CD4-positive, alpha-beta T cell treated with Interleukin-1 beta for 1 hour (primary cell): Measurements from ENCODE around the gene CDH4.

ENCODE experiments used
- DNase-seq, 2 donors: peaks; one replicate each; pipeline ENCODE4 v3.0.0-alpha.2; 2020 to 2022

CDH4 gene

DNA sequence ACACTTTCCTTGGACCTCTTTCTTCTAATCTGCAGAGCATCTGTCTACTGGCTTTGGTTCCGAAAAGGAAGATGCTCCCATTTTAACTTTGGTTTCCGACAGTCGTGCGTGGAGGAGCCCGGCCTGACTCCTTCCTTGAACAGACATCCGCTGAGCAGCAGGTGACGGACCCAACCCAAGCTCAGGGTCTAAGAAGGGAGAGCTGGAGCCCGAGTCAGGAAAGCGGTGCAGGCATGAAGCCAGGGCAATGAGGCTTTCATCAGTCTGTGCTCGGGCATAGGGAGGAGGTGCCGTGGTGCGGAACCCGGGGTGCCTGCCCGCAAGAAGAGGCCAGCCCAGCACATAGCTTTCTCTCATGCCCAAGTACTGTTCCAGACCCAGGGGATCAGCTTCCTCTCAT is 109.4 kb downstream of the CDH4 start:
- no peak for DNase-seq

DNA sequence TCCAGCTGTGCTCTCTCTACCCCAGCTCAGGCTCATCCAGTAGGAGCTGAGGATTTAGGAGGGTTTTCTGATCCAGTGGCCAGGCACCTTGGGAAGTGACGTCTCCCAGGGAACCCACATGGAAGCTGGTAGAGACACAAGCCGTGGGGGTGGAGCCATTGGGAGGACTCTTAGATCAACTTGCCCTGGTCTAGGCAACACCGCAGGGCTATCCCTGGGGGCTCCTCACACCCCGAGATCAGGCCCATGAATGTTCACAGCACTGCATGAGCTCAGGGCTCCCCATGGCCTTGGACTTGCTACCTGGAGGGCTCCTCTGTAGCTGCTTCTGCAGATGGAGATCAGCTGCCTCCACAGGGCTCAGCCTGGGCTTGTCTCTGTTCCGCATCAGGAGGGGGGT is 112.1 kb downstream of the CDH4 start:
- DNase-seq = no peak

DNA sequence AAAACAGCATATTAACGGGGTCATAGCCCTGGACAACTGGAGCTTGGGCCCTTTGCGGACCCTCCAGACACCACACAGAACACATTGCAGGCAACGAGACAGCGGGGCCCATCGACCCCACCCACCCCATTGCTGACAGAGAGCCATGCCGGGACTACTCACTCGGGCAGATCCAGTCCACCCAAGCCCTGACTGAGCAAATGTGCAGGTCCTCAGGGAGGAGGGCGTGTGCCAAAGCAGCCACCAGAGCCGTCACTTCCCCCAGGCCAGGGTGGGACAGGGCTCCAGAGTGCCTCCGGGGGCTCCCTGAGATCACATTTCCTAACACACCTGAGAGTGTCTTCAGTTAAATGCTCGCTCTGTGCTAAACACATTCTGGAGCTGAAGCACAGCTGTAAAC is 114.9 kb downstream of the CDH4 start:
- no peak for DNase-seq

DNA sequence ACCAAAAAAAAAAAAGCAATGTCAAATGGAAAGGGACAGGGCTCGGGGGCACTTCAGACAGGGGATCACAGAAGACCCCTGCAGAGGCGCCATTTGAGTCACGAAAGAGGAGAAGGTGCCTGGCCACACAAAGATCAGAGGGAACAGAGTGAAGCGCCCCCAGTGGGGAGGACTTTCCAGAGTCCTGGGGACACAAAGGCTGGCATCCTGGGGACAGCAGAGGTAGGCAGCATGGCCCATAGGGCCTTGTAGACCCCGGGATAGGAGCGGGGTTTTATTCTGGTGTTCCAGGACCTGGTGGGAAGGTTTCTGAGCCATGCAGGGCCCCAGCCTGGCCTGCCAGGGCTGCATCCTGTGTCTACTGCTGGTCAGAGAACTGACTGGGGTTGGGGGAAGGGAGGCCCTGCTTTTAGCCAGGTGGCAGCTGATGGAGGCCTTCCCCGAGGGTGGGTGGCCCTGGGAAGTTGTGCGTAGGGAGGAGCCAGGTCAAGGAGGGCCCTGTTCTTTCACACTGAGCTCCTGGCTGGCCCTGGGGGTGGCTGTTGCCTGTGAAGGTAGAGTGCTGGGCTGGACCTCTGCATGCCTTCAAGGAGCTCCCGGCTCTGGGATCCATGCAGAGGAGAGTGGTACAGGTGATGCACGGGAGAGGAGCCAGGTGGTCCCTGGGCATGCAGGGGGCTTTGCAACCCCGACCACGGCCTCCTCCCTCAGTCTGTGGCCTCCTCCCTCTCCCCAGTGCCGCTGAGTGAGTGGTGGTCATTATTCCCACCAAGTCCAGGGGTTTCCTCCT is 117.9 kb downstream of the CDH4 start:
- no peak for DNase-seq

DNA sequence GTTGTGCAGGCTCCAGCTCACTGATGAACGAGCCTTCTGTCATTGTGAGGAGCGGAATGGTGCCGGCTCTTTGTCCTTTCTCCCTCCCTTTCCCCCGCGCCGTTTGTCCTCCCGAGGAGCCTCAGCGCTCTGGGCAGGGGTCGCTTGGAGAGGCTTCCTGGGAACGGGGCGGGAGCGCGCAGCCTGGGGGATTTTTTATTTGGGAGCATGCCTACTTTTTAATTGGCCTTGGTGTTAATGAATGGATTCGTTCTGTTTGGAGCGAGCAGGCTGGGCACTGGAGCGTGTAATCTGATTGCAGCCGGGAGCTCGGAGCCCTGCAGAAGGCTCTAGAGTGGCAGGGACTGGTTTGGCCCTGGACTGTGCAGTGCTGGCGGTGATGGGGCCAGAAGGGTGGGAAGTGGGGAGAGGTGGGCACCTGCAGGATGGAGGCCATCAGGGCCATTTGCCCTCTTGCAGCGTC is 118.8 kb downstream of the CDH4 start:
- DNase-seq = no peak

DNA sequence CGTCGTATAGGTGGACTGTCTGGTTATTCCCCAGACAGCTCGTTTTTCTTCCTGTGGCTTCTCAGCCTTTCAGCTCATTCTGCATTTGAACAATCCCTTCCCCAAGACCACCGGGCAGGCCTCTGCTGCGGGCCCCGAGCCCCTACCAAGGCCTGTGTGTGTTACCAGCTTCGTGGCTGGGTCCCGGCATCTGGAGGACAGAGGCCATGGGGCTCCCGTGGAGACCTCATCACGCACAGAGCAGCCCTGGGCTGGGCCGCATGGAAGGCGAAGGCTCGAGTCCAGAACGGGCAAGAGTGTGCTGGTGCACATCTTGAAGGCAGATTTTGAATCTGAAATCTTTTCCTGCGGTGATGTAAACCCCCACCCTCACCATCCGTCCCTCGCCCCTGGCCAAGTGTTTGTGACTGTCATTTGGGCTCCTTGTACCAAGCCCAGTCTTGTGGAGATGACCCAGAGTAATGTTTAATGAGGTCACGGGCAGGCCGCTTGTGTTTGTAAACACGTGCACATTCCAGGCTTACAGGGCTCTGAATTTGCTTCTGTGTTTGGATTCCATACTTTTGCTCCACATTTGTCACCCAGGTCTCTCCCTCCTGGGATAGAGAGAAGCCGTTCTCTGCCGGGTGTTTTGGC is 119.6 kb downstream of the CDH4 start:
- no peak for DNase-seq

DNA sequence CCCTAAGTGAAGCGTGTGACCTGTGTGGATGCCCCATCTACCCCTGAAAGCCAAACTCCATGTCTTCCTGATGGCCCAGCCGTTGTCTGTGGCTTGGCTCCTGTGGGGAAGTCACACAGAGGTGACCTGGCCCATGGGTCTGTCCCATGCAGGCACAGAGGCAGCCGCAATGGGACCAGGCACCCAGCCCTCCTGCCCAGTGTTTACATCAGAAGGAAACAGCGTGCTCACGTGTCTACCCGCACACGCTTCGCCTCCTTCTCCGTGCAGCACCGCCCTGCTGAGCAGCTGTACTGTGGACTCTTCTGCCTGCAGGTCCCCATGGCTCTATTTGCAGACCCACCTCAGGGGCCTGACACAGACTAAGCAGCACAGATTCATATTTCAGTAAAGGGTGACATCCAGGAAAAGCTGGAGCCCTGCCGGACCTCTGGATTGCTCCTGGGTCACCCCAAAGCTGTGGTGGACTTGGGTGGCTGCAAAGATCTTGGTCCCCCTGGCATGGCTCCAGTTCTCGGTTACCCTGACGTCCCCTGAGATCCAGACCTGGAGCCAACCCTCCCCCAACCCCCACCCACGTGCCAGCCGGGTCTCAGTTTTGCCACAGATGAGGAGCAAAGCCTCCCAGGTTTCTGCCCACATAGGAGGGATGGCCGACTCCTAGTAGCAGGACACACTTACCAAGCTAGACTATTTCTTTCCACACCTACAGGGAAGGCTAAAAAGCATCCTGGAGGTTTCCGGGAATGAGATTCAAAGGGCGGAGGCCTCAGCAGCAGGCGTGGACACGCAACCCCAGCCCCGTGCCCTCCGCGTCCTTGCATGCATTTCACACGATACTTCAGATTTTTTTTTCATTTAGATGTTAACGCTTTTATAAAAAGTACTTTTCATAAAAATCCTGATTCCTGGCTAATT is 120.3 kb downstream of the CDH4 start:
- no peak for DNase-seq

DNA sequence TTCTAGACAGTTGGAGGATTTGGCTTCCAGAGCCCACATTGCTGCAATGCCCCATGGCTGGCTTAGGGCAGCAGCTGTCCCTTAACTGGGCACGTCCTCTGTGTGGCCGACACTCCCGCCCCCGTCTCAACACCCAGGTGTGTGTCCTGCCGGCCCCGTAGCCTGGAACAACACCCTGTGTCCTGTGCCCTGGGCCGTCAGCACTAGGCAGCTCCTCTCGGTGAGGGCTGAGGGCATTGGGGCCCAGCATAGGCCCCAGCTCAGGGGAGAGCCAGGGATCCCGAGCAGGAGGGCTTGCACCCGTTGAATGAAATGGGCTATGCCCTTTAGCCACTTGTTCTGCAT is 121.0 kb downstream of the CDH4 start:
- DNase-seq = no peak

DNA sequence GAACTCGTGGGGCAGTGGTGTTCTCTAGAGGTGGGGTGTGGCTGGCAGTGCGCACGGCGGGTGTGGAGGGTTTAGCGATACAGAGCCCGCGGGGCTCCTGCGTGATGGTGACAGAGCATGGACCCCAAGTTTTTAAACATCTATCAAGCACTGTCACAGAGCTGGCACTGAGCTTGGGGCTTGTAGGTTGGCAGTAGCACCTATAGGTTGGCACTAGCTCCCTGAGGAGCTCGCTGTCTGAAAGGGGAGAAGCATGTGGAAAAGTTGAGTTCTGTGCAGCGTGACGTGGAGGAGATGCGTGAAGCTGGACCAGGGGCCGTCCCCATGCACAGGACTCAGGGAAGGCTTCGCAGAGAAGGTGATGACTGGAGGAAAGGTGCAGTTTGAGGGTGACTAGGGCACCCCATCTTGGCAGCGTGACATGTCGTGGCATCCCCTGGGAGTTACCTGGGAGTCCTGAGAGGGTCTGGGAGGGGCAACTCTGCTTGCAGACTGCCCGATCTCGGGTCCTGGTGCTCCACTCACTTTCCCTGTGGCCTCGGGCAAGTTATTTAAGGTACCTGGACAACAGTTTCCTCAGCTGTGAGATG is 122.0 kb downstream of the CDH4 start:
- DNase-seq = no peak

DNA sequence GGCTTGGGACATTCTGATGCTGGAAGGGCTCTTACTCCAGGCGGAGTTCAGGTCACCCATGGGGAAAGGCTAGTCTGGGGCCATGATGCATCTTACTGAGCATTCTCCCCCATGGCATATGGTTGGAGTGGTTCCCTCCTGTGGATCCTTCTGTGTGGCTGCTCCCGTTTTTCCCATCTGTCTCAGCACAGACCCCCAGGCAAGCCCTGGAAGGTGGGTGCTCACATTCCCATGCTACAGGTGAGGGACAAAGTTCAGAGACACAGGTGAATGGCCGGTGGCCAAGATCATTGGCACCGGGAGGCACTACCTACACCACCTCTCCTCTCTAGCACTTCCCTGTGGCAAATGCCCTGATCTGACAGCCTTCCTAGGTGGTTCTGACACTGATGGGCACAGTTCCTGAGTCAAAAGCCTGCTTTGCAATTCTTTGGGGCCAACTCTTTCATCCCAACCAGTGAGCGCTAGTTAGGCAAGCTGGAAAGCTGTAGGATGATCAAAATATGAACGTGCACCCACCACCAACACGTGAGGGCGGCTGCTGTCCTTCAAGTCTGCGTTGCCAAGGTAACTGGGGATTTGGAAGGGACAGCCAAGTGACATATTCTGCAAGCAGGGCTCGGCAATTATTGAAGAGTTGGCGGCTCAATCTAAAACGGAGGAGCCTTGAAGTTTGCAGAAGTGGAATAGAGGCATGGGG is 124.6 kb downstream of the CDH4 start:
- DNase-seq = no peak

DNA sequence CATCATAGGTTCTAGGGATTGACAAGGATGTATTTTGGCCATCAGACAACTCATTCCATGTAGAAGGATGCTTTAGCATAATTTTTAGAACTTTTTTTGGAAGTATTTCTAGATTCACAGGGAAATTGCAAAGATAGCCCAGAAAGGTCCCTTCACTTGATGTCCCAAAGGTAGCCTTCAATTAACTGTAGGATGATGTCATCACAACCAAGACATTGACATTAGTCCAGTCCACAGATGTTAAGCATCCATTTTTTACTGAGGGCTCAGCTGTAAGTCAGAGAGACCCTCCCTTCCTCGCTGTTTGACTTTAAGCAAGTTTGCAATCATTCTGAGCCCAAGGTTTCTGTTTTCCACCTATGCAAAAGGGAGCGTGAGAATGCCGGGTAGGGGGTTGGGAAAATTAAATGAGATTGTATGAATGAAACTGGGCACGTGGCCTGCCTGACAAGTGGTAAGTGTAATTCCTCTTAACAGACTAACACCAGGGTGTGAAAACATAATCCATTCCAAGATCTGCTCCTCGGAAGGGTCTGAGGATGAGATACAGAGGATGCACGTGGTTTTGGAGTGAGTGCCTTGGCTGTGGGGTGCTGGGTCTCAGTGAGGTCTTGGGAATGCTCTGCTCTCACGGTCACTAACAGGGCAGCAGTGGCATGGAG is 126.8 kb downstream of the CDH4 start:
- no peak for DNase-seq

DNA sequence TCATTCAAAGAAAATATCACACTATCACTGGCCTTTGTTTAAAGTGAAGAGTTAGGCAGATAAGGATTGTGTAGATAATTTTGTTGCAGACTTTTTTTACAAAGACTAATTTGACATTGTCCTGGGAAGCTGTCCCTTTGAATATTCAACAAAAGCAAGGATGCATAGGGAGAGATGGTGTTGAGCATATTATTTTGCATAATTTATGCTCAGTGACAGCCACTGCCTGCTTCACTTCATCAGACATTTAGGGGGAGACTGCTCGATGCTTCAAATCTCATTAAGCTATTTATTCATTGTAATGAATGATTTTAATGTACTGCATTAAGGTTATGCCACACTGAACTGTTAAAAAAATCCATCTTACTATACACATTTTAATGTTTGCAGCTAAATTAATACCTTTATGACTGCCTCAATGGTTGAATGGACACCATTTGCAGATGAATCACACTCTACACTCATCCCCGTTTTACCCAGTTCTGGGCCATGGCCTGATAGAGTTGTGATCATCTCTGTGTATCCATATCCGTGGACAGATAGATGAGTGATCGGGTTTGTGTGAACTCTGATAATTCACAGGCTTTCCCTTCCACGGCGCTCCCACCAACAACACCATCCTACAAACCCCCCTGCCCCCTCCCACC is 128.0 kb downstream of the CDH4 start:
- DNase-seq = no peak

DNA sequence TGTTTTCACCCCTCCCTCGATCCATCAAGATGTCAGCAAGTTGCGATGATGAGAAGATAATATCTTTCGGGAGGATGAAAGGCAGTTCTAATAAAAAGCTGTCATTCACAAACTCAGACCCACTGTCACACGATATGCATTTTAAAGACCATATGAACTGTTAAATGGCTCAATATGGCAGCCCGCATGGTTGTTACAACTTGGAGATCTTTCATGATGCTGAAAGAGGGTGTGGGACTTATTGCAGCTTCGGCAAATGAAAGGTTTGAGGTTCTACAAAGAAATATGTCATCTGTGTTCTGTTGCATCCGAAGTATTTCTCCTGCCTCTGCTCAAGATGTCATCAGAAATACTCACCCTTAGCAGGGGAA is 128.5 kb downstream of the CDH4 start:
- DNase-seq = no peak

DNA sequence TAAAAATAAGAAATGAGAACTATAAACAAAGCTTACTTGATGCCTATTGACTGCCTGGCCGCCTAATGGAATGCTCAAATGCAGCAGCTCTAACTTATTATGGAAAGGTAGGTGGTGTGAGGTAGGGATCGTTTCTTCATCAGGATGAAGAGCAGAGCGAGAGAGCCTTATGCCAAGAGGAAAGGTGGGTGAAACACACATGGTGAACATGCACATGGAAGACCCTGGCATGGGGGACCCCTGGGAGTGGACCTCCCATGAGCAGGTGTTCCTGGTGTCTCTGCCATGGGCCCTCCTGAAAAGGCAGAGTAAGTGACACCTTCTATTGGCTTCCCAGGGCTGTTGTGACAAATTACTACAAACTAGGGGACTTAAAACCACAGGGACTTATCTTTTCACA is 130.1 kb downstream of the CDH4 start:
- no peak for DNase-seq

DNA sequence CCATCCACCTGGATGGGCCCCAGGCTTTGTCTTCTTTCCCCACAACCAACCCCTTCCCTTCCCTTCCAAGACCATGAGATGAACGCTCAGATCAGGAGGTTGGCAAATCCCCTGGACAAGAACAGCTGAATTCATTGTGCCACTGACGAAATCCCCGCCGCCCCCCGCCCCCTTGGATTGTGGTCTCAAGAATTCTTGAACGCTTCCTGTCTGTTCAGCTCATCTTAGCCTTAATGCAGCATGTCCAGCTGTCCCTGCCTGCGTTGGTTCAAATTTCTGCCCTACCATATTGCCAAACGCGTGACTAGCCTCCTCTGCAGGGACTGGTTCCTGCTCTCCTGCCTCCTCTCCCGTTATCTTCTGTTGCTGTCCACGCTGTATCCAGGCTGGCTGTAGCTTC is 133.2 kb downstream of the CDH4 start:
- no peak for DNase-seq

DNA sequence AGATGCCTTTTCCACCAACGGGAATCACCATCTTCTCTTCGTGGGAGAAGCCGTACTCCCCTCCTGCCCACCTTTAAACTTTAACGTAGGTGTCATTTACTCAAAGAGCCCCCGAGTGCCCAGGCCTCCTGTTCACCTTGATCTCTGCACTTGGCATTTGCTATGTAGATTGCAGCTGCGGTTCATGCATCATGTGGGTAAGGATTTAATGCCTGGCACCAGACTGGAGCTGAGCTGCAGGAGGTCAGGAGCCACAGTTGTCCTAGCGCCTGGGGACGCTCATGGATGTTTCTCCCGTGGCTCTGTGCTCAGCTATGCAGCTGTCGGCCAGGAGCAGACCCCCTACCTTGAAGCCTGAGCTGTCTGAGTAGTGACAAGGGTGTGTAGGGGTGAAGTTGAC is 133.7 kb downstream of the CDH4 start:
- no peak for DNase-seq

DNA sequence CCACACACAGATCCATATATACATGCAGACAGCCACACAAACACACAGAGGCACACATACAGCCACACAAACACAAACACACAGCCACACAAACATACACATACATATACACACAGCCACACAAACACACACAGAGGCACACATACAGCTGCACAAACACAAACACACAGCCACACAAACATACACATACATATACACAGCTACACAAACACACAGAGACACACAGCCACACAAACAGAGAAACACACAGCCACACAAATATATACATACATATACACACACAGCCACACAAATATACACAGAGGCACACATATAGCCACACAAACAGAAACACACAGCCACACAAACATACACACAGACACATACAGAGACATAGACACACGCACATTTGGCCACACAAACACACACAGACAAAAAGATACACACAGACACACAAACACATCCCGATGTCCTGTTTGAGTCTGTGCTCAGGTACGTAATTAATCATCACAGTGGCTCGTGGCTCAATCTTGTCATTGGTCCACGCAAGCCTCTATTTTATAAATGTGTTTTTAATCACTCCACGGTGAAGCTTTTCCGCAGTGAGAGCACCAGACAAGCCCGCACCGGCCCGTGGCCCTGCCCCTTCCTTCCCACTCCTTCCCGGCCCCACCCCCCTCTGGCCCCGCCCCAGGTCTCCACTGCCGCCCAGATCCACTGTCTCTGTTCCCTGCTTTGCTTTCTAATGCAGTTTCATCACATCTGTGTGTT is 135.3 kb downstream of the CDH4 start:
- no peak for DNase-seq

DNA sequence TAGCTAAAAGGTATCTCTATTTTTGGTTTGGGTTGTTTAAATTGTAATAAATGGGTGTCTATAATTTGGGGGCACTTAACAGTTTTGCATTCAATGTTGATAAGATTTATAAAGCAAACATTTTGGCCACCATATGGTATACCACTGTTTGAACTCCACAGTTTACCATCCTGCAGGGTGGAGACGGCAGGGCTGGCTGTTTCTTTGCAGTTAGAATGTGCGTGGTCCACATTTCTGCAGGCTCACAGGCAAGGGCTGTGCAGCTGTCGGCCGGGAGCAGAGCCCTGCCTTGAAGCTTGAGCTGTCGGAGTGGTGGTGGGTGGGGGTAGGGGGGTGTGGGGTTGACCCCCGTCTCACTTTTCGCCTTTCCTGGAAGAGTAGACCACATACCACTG is 135.9 kb downstream of the CDH4 start:
- no peak for DNase-seq

DNA sequence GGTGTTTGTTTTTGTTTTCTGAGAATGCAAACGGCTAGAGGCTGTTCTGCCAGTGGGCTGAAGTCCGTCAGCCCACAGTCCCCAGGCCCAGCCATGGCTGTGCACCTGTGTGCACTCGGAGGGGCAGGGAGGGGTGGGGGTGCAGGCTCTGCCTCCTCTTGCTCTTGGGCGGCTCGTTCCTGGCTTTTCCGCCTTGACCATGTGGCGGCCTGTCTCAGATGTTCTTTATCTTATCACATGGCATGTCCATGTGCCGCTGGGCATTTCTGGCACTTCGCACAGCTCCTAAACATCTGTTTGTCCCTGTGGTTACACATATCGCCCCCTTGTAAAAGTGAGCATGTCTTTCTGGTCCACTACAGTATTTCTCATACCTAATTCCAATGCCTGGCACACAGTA is 137.0 kb downstream of the CDH4 start:
- DNase-seq = no peak

DNA sequence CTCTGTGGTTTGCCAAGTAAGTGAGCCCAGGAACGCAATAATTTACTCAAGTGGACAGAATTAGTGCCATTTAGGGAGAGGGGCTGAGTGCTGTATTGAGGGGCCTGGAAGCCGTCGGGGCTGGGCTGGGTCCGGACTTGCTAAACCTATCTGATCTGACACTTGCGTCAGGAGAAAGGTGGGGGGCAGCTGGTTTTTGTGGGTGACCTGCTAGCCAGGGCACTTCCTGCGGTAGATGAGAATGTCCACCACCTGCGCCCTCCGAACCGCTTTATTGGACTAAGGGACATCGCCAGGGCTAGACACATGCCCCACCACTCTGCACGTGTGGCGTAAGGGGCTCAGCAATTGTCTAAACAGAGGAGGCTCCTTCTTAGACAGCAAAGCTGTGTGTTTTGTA is 139.1 kb downstream of the CDH4 start:
- DNase-seq = no peak
